ENCODE data around the gene SASH3.
"Not testable (repeated sequence)": the region's sequence is repeated elsewhere in the genome, so short reads cannot be mapped to it uniquely, and the experiment has no call there.

SASH3 gene

DNA sequence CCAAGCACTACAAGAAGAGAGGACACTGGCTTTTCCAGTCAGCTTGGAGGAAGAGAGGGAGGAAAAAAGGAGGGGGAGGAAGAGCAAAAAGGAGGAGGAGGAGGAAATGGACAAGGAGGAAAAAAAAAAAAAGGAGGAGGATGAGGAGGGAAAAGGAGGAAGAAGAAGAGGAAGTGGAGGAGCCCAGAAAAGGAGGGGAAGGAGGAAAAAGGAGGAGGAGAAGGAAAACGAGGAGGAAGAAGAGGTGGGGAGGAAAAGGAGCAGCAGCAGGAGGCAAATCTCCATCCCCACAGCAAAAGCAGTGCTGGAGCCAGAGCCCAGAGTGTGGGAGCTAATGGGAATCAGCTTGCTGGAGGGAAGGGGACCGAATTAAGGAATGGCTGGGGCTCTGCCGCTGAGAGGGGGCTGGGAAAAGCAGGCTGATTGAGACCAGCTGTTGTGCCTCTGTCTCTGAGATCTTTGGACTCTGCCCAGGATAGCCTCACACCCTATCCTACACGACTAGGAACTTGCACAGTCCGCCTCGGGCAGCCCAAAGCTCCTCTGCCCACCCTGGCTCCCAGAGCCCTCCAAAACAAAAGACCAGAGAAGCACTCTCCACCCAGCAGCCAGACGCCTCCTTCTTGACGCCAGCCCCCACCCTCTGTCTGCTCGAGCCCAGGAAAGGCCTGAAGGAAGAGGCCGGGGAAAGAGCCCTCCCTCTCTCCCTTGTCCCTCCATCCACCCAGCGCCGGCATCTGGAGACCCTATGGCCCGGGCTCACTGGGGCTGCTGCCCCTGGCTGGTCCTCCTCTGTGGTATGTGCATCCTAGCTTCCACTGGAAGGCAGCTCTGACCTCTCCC, 41.1 kb upstream of the SASH3 start, which contains the start of gene XPNPEP2:
XPNPEP2 (plus strand) TSS at position 514 of the 843 bp plus-strand sequence; CDS start at position 749, 235 bp downstream.
- H3K4me3 ChIP-seq (replicated peaks in 1 of 2; ENCODE audit: low read depth in 2 of 2, low read length in 2 of 2) = no peak within 1 kb of the TSS

DNA sequence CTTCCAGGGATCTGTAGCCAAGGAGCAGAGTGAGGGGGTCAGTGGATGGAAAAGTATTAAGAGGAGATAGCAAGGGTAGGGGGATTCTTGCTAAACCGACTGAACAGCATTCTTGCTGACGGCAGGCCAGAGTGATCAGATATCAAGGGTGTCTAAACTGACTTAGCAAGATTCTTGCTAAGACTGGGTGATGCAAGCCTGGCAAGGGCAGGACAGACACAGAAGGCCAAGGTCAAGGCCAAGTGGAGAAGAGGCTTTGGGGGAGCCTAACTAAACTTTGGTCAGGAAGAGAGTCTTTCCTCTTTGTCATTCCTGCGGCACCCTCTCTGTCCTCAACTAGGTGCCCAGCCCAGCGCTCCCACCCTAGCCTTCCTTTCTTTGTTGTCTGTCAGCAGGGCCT, 40.2 kb upstream of the SASH3 start:
- no peak overlapping the region for H3K4me3 ChIP-seq (replicated peaks in 1 of 2; ENCODE audit: low read depth in 2 of 2, low read length in 2 of 2)
- DNase-seq (ENCODE audit: low read depth in 2 of 2) = peak in 1 of 2 donors; percentile 16
- TF ChIP-seq, protein P1, sequence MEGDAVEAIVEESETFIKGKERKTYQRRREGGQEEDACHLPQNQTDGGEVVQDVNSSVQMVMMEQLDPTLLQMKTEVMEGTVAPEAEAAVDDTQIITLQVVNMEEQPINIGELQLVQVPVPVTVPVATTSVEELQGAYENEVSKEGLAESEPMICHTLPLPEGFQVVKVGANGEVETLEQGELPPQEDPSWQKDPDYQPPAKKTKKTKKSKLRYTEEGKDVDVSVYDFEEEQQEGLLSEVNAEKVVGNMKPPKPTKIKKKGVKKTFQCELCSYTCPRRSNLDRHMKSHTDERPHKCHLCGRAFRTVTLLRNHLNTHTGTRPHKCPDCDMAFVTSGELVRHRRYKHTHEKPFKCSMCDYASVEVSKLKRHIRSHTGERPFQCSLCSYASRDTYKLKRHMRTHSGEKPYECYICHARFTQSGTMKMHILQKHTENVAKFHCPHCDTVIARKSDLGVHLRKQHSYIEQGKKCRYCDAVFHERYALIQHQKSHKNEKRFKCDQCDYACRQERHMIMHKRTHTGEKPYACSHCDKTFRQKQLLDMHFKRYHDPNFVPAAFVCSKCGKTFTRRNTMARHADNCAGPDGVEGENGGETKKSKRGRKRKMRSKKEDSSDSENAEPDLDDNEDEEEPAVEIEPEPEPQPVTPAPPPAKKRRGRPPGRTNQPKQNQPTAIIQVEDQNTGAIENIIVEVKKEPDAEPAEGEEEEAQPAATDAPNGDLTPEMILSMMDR (IDR thresholded peaks at IDR 0.05; ENCODE audit: low read depth, low read length) = no peak

More for the DNA sequence above, 41.1 kb upstream of the SASH3 start, which contains the start of gene XPNPEP2:
- TF ChIP-seq, protein P1 (IDR thresholded peaks at IDR 0.05; ENCODE audit: low read depth, low read length) = no peak
- peak in 1 of 2 donors; percentile 84 for DNase-seq (ENCODE audit: low read depth in 2 of 2)

DNA sequence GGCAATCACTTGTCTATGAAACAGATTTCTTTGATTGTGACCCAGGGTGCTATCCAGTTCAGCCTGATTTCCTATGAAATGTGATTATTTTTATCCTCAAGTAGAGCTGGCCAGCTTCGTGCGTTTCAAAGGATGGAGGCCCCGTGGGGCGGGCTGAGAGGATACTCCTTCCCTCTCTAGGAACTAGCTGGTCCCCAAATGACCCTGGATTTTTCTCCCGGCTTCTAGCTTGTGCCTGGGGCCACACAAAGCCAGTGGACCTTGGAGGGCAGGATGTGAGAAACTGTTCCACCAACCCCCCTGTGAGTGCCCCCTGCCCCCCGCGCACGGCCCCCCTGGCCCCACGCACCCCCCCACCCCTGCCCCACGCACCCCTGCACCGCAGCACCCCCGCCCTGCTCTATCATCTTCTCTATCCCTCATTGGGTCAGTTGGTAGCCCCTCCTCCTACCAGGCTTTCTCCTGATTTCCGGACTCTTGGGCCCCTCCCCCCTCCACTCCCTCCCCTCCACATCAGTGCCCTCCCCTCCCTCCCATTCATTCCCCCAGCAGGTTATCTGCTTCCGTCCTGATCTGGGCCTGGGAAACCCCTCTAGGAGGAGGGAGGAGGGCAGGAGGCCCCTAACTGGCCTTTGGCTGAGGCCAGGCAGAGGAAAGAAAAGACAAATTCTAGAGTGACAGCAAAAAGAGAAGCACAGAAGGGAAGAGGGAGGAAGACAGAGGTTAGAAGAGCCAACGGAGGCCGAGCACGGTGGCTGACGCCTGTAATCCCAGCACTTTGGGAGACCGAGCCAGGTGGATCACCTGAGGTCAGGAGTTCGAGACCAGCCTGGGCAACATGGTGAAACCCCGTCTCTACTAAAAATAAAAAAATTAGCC, 37.6 kb upstream of the SASH3 start:
- TF ChIP-seq, protein P1 (IDR thresholded peaks at IDR 0.05; ENCODE audit: low read depth, low read length) = no peak
- DNase-seq (ENCODE audit: low read depth in 2 of 2) = no peak

DNA sequence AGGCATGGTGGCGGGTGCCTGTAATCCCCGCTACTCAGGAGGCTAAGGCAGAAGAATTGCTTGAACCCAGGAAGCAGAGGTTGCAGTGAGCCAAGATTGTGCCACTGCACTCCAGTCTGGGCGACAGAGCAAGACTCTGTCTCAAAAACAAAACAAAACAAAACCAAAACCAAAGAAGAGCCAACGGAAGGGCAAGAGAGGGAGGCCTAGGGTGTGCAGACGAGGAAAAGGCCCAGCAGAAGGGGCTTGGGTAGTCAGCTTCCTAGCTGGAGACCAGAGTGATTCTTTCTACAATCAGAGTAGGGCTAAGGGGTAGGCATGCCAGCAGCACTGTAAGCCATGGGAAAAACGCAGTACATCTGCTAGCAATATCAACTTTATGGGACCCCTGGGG, 37.0 kb upstream of the SASH3 start:
- DNase-seq (ENCODE audit: low read depth in 2 of 2); H3K4me3 ChIP-seq (replicated peaks in 1 of 2; ENCODE audit: low read depth in 2 of 2, low read length in 2 of 2): not testable (repeated sequence)

More for the DNA sequence above, 37.6 kb upstream of the SASH3 start:
- no peak overlapping the region for H3K4me3 ChIP-seq (replicated peaks in 1 of 2; ENCODE audit: low read depth in 2 of 2, low read length in 2 of 2)

DNA sequence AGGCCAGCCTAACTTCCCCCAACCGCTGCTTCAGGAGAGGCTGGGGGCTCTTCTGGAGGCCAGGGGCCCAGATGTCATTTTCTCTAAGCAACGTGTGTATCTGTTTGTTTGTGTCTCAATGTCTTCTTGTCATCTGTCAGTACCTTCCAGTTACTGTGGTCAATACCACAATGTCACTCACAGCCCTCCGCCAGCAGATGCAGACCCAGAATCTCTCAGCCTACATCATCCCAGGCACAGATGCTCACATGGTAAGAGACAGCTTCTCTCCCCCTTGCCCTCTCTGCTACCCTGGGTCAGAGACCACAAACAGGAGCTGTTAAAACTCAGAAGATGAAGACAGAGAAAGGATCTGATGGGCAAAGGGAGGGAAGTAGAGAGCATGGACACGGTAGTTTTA, 35.9 kb upstream of the SASH3 start:
- DNase-seq (ENCODE audit: low read depth in 2 of 2) = no peak
- H3K4me3 ChIP-seq (replicated peaks in 1 of 2; ENCODE audit: low read depth in 2 of 2, low read length in 2 of 2) = no peak overlapping the region
- TF ChIP-seq, protein P1 (IDR thresholded peaks at IDR 0.05; ENCODE audit: low read depth, low read length) = no peak

DNA sequence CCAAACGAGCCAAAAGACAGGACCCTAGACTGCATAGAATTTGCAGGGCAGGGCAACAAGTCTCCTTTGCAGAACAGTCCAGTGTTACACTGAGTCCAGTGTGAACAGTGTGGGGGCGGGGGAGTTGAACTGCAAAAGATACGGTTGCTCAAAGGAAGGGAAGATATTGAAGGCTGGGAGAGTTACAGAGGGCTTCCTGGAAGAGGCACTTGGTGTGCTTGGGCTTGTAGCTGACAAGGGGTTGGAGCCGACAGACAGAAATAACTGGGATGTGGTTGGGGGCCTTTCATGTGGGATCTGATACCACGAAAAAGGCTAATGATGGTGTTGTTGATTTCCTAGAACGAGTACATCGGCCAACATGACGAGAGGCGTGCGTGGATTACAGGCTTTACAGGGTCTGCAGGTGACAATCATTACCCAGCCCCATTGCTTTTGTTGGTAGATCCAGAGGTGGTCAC, 34.9 kb upstream of the SASH3 start:
- H3K4me3 ChIP-seq (replicated peaks in 1 of 2; ENCODE audit: low read depth in 2 of 2, low read length in 2 of 2) = no peak overlapping the region
- no peak for DNase-seq (ENCODE audit: low read depth in 2 of 2)
- TF ChIP-seq, protein P1 (IDR thresholded peaks at IDR 0.05; ENCODE audit: low read depth, low read length) = no peak
